ENCODE data around the gene PHACTR3.
A peak's percentile ranks its signal among the peaks of the same experiment; 100 is the strongest.

The PHACTR3 gene

DNA sequence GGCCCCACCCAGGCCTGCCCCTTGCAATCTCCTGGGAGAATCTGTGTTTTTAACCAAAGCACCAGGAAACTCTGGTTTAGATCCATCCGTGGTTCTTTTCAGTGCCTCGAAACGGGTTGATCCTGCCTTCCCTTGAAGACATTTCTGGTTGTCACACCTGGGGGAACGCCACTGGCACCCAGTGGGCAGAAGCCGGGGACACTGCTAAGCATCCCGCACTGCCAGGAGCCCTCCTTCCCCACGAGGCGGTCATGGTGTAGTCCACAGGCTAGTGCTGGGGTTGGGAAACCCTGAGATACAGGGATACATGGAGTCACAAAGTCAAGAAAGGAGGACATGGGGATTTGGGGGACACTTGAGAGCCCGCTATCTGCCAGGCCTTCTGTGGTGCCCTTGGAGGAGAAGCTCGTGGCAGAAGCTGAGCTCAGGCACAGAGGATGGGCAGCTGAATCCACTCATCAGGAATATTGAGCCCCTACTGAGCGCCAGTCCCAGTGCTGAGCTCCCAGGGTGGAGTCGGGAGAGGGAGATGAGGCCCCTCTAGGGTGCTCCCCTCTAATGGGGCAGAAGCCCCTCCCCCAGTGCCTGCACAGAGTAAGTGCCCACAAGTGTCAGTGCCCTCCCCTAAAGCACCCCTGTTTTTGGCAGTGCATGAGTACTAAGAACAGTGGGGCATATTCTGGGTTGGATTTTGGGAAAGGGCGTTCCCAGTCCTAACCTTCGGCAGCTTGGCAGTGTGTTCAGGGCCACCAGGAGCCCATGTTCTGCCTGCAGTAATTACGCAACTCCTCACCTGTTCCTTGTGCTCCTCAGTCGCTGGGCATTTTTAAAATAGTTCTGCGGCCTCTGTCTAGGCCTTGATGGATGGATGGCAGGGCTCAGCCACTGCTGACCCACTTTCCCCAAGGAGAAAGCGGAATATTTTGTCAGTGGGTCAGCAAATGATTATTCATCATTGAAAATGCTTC lies 25.6 kb upstream of the PHACTR3 start:
- TF ChIP-seq, protein P1, sequence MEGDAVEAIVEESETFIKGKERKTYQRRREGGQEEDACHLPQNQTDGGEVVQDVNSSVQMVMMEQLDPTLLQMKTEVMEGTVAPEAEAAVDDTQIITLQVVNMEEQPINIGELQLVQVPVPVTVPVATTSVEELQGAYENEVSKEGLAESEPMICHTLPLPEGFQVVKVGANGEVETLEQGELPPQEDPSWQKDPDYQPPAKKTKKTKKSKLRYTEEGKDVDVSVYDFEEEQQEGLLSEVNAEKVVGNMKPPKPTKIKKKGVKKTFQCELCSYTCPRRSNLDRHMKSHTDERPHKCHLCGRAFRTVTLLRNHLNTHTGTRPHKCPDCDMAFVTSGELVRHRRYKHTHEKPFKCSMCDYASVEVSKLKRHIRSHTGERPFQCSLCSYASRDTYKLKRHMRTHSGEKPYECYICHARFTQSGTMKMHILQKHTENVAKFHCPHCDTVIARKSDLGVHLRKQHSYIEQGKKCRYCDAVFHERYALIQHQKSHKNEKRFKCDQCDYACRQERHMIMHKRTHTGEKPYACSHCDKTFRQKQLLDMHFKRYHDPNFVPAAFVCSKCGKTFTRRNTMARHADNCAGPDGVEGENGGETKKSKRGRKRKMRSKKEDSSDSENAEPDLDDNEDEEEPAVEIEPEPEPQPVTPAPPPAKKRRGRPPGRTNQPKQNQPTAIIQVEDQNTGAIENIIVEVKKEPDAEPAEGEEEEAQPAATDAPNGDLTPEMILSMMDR (conservative IDR thresholded peaks at IDR 0.05; ENCODE audit: low read length): no peak
- no peak for DNase-seq (ENCODE audit: low read depth)
- H3K4me3 ChIP-seq (ENCODE audit: low read length): peak overlapping the region; percentile 24

DNA sequence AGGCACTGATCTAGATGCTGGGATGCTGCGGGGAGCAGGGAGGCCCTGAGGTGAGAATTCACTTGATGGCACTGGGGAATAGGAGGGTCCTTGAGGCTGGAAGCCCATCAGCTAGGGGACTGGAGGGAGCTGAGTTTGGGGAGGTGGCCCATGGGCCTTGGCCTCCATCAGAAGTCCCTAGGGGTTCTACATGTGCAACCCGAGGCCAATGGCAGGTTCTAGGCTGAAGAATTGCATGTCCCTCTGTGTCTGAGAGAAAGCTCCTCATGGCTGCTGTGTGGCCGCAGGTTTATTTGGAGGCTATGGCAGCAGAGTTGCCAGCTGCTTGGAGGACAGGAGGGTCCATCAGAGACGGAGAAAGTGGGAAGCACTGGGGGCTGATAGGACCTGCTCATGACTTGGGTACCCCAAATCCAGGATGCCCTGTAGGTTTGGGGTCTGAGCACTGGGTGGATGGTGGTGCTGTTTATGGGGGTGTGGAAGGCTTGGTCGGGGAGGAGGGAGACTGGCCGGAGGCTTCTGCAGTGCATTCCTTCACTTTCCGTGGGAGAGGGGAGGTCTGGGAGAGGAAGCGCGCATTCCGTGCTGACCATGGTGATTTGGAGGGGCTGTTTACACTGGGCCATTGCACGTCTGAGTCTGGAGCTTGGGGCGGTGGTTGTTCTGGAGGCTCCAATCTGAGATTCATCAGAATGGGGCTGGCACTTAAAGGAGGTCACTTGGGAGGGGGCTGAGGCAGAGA lies 24.8 kb upstream of the PHACTR3 start:
- peak overlapping the region; percentile 16 for H3K4me3 ChIP-seq (ENCODE audit: low read length)
- DNase-seq (ENCODE audit: low read depth): no peak
- TF ChIP-seq, protein P1 (conservative IDR thresholded peaks at IDR 0.05; ENCODE audit: low read length): no peak

DNA sequence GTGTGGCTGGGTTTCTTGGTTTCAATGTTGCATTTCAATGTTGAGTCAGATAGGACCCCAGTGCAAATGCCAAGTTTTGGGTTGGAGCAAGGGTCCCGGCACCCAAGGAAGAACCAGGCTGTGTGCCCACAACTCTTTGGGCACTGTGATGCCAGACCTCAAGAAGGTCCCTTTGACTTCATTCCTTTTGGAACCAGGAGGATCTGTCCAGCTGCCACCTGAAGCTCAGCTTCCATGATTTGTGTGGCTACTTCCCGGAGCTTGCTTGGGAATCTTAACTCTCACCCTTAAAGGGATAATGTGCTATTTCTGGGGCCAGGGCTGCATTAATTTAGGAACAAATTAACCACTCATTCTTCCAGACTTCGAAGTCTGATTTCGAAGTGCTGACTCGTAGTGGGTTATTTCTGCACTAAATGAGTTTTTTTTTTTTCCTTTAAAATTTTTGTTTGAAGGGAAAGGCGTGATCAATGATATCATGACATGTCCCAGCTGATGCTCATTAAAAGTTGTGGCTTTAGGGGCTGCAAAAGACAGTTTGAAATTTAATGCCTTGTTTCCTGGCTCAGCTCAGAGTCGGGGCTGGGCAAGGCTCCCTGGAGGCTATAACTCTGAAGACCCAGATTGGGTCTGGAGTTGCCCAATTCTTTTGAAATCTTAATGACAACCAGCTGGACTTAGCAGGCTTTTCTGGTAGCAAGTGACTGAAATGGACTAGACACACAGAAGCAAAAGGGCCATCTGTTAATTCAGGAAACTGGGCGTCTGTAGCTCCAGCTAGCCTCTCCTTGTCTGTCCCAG lies 24.0 kb upstream of the PHACTR3 start:
- H3K4me3 ChIP-seq (ENCODE audit: low read length): peak overlapping the region; percentile 16
- DNase-seq (ENCODE audit: low read depth): peak; percentile 96
- TF ChIP-seq, protein P1 (conservative IDR thresholded peaks at IDR 0.05; ENCODE audit: low read length): no peak

DNA sequence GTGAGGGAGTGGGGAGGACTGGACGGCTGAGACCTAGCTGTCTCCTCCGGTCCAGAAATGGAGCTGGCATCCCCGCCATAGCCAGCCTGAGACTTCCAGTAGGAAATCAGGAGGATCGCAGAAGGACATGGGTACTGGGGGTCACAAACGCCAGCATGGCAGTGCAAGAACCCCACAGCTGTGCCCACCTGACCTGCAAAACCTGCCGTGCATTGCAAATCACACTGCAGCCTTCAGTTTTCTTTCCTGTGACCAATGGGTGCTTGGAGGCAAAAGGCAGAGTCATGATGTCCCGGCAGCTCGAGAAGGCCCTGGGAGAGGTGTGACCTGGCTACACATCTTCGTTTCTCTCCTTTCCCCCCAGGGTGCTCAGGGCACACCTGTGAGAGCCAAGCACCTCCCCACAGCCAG lies 23.3 kb upstream of the PHACTR3 start:
- H3K4me3 ChIP-seq (ENCODE audit: low read length): no peak overlapping the region
- no peak for DNase-seq (ENCODE audit: low read depth)
- TF ChIP-seq, protein P1 (conservative IDR thresholded peaks at IDR 0.05; ENCODE audit: low read length): no peak

DNA sequence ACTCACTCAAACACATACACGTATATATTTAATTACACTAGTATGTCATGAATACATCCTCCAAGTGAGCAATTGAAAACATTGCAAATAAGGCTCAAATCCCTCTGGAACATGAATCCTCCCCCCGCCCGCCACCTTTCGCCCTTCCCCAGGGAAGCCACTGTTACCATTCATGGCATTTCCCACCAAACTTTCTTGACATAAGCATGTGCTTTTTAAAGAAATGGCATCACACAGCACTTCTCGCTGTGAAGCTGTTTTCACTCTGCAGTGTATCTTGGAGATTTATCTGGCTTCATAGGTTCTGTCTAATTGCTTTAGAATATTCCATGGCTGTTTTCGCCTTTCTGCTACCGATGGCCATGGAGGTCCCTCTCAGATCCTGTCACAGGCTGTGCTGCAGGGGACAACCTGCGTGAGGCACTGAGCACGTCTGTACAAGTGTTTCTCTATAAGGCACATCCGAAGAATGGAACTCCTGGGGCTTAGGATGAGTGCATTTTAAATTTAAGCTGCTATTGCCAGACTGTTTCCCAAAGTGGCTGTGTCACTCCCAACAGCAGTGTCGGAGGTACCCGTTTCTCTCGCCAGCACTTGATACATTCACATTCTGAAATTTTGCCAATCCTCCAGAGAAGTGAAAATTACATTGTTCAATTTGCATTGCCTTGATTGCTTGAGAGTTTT lies 22.2 kb upstream of the PHACTR3 start:
- H3K4me3 ChIP-seq (ENCODE audit: low read length): no peak overlapping the region
- no peak for DNase-seq (ENCODE audit: low read depth)
- TF ChIP-seq, protein P1 (conservative IDR thresholded peaks at IDR 0.05; ENCODE audit: low read length): no peak
